Ovary (tissue), 3 donors: ENCODE measurements around the gene GRK1.

ENCODE experiments used
- CTCF ChIP-seq, 3 donors: fragments of 450-650 bp in 2 of 3; fragments of 200-600 bp in 1 of 3; IDR thresholded peaks; one replicate each; pipeline versions ENCODE4 v1.5.1 to v1.8.0; 2016 to 2022; ENCODE audit warnings: antibody characterized with exemption in 3 of 3, mild to moderate bottlenecking in 1 of 3
- EP300 ChIP-seq: sonication (generic); formaldehyde crosslinking; IDR thresholded peaks from one replicate; pipeline ENCODE4 v1.6.1; 2017; ENCODE audit warnings: antibody characterized with exemption
- POLR2A ChIP-seq: fragments of 450-650 bp; IDR thresholded peaks from one replicate; pipeline ENCODE4 v1.6.1; 2017; ENCODE audit warnings: antibody characterized with exemption, mild to moderate bottlenecking, moderate library complexity
- donor health status: DM: no; HTN: no; CAD: no.

- TF ChIP-seq POLR2A (no peak), CTCF (IDR thresholded peaks at IDR 0.05) (no peak), EP300 (no peak)
These were observed 10.9 kb upstream of the GRK1 start for GRCh38 chr13:113656003-113656588.
